Vagina (tissue), 2 donors: ENCODE data around the gene RXRG.

ENCODE experiments used
- CTCF ChIP-seq, 3 experiments: fragments of 450-650 bp in 2 of 3; fragments of 200-600 bp in 1 of 3; sonication (generic) in 1 of 3; IDR thresholded peaks; one replicate each; pipeline ENCODE4 v1.5.1; 2017 to 2019; ENCODE audit warnings: antibody characterized with exemption in 3 of 3, mild to moderate bottlenecking in 2 of 3, moderate library complexity in 2 of 3
- POLR2A ChIP-seq, 2 donors: fragments of 450-650 bp; IDR thresholded peaks; one replicate each; pipeline ENCODE4 v1.6.1; 2017; ENCODE audit warnings: antibody characterized with exemption in 2 of 2, mild to moderate bottlenecking in 2 of 2, moderate library complexity in 2 of 2

GRCh38 chr1:165467706-165468105 lies 22.8 kb upstream of the RXRG start:
- TF ChIP-seq POLR2A (IDR thresholded peaks at IDR 0.05) (no peak), CTCF (IDR thresholded peaks at IDR 0.05) (no peak)
